Colon (tissue), 2 donors: ENCODE data around the gene SPANXN5.
"Not testable (repeated sequence)": the region's sequence is repeated elsewhere in the genome, so short reads cannot be mapped to it uniquely, and the experiment has no call there.

Experiments
- FAIRE-seq: peaks from 2 replicates; lab custom pipeline; 2012; peaks lifted over from hg19 to GRCh38; lab: Jason Lieb, UNC
- donor health status: control.
- donor health status: control.

The SPANXN5 gene, protein sequence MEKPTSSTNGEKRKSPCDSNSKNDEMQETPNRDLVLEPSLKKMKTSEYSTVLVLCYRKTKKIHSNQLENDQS

DNA sequence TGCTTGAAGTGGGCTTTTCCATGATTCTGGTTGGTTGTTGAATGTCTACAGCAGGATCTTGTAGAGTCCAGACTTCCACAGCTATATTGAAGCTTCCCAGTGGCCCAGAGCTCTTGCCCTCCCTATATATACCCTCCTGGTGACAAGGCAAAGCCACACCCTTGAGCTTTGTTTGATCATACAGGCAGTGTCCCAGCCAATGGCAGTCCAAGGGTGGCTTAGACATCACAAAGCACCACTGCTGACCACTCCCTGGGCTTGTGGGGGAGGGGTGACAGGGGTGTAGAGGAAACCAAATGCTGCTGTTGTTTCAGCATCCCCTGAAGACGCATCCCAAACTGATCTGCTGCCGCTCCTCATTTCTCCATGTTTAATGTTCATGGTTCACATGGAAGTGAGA is at the start of gene SPANXN5:
SPANXN5 (minus strand) TSS at position 101 of the 400 bp plus-strand sequence; CDS start at position 22, 79 bp downstream.
- FAIRE-seq, result not testable (repeated sequence)

DNA sequence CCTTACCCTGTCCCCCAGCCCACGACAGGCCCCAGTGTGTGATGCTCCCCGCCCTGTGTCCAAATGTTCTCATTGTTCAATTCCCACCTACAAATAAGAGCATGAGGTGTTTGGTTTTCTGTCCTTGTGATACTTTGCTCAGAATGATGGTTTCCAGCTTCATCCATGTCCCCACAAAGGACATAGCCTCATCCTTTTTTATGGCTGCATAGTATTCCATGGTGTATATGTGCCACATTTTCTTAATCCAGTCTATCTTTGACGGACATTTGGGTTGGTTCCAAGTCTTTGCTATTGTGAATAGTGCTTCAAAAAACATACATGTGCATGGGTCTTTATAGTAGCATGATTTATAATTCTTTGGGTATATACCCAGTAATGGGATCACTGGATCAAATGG is 46.4 kb upstream of the SPANXN5 start:
- FAIRE-seq, result not testable (repeated sequence)

DNA sequence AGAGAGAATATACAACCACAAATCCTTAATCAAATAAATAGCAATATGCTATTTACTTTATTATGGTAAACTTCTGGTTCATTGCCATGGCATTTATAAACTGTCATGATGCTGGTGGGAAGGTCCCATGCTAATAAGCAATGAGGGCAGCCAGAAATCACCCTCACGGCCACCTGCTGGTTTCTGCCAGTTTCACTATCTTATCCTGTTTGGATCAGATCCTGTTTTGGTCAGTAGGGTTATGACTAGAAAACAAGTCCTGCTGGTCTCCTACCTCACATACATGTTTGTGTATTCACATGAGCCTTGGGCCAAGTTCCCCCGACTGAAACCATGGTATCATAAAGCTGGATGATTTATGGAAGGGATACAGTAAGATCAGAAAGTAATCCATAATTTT is 41.9 kb upstream of the SPANXN5 start:
- no peak for FAIRE-seq

DNA sequence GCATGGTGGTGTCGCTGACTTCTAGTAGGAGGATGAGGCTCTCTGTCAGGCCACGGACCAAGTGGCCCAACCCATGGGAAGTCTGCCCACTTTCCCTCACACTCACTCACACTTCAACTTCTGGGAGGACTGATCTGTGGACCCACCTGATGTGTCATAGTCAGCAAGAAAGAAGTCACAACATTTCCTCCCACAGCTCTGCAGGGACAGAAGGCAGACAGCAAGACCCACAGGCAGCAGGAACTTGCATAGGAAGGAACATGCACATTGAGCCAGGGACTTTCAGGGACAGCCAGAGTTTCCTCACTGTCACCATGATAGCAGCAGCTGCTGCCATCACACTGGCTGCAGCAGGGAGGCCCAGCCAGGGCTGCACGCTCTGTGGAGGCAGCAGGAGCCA is 33.3 kb upstream of the SPANXN5 start:
- FAIRE-seq, result no peak

DNA sequence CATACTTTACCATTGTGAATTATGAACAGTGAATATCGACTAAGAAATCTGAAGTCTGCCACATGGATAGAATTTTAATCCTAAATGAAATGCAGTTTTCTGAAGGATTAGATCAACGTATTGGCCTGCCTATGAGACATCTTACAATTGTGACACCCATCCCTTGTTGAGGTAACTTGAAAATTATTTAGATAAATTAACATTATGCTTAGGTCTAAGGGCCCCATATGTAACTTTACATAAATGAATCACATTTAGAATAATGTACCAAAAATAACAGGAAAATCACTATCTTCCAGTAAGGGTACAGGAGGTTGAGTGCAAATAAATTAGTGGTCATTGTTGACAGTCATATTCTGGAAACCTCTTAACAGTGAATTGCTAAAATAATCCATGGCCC is 27.4 kb upstream of the SPANXN5 start:
- FAIRE-seq, result no peak

DNA sequence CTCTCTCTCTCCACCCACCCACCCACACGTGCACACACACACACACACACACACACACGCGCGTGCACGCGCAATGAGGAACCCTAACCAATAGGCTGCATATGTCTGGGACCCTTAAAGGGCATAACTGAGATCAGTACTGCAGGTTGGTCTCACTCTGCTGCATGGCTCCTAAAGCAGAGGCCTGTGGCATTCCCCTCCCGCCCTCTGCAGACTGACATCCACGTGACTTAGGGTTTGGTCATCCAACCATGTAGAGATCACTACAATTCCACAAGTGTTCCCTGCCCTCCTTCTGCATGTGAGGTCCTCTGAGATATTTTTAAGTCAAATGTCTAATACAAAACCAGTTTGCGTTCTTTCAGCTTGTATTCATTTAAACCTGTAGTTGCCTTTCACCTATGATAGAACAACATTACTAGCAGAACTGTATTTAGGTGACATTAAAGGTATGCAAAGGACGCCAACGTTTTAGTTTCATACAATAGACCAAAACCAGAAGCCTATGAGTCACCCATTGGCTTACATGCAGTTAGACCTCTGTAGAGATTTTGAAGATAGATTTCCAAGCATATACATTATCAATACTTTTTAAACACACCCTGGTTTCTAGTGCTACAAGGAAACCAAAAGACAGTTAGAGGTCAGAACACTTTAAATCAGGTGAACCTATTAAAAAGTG is 24.0 kb upstream of the SPANXN5 start:
- no peak for FAIRE-seq

DNA sequence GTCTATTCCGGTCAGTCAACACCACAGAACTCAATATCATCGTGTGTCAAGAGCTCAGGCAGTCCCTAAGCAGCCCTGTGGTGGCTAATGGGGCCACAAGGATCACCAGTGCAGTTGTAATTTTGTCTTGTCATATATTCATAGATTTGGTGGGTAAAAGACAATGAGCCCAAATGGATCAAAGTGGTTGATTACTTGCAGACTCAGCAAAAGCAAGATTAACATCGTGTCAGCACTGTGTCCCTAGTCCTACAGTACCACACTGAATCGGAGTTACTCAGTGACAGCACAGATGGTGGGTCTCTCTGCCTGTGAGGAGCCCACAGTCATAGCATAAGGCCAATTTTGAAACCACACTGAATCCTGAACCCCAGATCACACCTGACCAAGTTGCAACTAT is 22.6 kb upstream of the SPANXN5 start:
- no peak for FAIRE-seq

DNA sequence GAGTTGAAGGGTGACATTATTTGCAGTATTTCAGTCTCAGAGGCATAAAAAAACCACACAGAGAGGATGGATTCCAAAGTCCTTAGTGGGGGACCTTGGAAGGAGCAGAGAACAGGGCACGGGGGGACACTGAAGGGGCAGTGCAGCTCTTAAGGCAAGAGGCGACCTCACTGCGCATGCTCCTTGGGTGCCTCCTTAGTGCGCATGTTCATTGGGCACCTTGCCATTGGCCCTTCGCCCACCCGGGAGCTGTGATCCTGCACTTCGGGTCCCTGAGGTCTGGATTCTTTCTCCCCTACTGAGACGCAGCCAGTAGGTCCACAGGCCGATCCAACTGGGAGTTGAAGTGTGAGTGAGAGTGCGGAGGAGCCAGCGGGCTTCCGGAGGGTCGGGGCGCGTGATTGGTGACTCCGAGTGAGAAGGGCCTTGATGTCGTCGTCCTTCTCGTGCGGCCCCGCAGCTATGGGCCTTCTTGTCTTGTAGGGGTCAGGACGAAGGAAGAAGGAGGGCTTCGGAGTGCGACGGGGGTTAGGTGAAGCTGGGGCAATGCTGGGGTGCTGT is 13.9 kb upstream of the SPANXN5 start, which contains the start of gene XAGE5:
XAGE5 (plus strand) TSS at position 223 of the 561 bp plus-strand sequence. CDS start 1,280 bp downstream, outside the sequence.
- no peak for FAIRE-seq

DNA sequence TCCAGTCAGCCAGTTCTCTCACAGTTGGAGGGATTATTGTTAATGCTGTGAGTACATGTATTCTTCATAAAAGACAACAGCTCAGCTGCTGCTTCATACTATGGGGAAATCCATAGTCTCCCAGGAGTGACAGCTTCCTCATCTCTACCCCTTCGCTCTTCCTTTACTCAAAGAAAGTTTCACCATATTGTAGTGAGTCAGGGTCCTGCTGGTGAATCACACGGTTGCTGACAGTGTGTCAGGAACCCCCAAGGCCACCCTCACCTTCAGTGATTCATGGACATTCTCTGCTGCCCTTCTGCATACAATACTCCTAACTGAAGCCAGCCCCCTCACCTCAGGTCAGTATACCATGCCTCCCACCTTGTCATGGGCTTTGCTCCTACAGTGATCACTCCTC is 7.6 kb upstream of the SPANXN5 start:
- not testable (repeated sequence) for FAIRE-seq

DNA sequence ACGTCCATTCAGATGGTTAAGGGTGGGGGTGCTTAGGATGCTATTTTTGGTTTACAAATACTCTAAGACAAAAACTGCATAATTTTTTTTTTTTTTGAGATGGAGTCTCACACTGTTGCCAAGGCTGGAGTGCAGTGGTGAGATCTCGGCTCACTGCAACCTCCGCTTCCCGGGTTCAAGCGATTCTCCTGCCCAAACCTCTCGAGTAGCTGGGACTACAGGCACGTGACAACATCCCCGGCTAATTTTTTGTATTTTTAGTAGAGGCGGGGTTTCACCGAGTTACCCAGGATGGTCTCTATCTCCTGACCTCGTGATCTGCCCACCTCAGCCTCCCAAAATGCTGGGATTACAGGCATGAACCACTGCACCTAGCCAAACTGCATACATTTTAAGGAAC is 23.7 kb downstream of the SPANXN5 start:
- not testable (repeated sequence) for FAIRE-seq

DNA sequence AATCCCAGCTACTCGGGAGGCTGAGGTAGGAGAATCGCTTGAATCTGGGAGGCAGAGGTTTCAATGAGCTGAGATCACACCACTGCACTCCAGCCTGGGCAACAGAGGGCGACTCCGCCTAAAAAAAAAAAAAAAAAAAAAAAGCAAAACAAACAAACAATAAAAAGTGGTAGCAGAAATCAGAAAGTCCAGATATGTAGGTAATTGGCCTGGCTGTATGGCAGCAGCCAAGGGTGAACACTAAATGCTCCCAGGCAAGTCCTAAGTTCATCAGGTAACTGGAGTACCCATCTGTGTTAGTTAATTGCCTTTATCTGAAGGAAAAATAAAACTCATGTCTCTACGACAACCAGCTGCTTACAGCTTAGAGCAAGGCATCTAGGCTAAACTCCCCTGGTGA is 31.2 kb downstream of the SPANXN5 start:
- FAIRE-seq, result not testable (repeated sequence)

DNA sequence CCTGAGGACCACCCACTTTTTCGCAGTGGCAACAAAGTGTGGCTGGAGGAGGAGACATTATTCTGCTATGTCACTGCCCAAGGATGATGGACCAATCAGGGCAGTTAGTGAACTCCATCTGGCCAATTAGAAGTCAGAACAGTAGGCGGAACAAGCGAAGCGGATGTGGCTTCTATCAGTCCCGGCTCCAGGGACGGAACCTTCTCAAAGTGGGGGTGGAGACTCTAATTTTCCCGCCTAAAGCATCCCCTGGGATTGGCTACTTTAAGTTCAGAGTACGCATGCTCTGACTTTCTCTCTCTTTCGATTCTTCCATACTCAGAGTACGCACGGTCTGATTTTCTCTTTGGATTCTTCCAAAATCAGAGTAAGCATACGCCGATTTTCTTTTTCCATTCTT is 46.3 kb downstream of the SPANXN5 start, which contains the start of gene SSX2B:
SSX2B (plus strand) TSS at position 301 of the 400 bp plus-strand sequence. CDS start 1,429 bp downstream, outside the sequence.
- not testable (repeated sequence) for FAIRE-seq
